Tibial artery (tissue), 4 donors: ENCODE results near the gene NUP50.

ENCODE experiments used
- DNase-seq, 2 donors: peaks; one replicate each; pipeline ENCODE4 v3.0.0-alpha.2; 2019
- H3K27ac ChIP-seq, 2 donors: fragments of 200-600 bp; sonication (generic) in 1 of 2; 1 replicate in 1 of 2; 2 replicates in 1 of 2; pipeline ENCODE4 v1.5.1; 2018 to 2019; ENCODE audit warnings: mild to moderate bottlenecking in 1 of 2
- H3K27me3 ChIP-seq, 2 donors: fragments of 200-600 bp; sonication (generic) in 1 of 2; one replicate each; pipeline versions ENCODE4 v1.5.1 to v1.6.0; 2016 to 2019
- H3K36me3 ChIP-seq, 3 donors: fragments of 200-600 bp; sonication (generic) in 2 of 3; one replicate each; pipeline ENCODE4 v1.5.1; 2016 to 2019; ENCODE audit warnings: mild to moderate bottlenecking in 2 of 3
- H3K4me1 ChIP-seq, 4 donors: fragments of 200-600 bp; sonication (generic) in 2 of 4; 1 replicate in 3 of 4; 2 replicates in 1 of 4; pipeline ENCODE4 v1.5.1; 2016 to 2019
- H3K4me3 ChIP-seq, 2 donors: fragments of 200-600 bp; sonication (generic) in 1 of 2; 1 replicate in 1 of 2; 2 replicates in 1 of 2; pipeline ENCODE4 v1.5.1; 2018 to 2019; ENCODE audit warnings: mild to moderate bottlenecking in 2 of 2
- H3K9me3 ChIP-seq, 3 donors: fragments of 200-600 bp; sonication (generic) in 1 of 3; one replicate each; pipeline ENCODE4 v1.5.1; 2016 to 2019
- intact Hi-C: fragments of 100-400 bp; cut with DNase I; formaldehyde crosslinking; loops from one replicate; pipeline ENCODE4 v1.15.0; 2023; ENCODE audit warnings: low total_unique reads
- TF ChIP-seq, protein P1 (sequence below), 2 experiments: fragments of 200-600 bp in 1 of 2; fragments of 450-650 bp in 1 of 2; IDR thresholded peaks; one replicate each; pipeline ENCODE4 v1.5.1; 2017 to 2019; ENCODE audit warnings: antibody characterized with exemption in 2 of 2, mild to moderate bottlenecking in 1 of 2, moderate library complexity in 1 of 2

The NUP50 gene

DNA sequence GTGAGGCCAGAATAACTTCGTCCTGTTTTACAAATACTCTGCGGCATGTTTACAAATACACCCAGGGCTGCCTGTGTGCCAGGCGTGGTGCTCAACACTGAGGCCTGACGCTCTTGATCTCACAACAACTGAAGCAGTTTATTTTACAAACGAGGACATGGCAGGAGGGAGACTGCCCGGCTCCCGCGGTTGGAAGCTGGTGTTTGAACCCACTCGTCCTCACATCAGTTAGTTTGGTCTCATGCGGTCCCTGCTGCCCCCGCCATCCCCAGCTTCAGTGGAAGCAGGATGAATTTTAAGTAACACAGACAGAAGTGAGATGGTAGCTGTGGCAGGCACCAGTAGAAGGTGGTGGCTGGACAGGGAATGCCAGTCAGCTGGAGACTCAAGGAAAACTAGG, 60.6 kb downstream of the NUP50 start:
- peaks cover 0 to 32% (median 3%) of the 10 kb centered on the region in 4 donors for H3K4me1 ChIP-seq
- DNase-seq: no peak
- H3K27me3 ChIP-seq: no peaks in the 10 kb centered on the region
- H3K9me3 ChIP-seq: no peaks in the 10 kb centered on the region
- intact Hi-C loops: no loop called here
- H3K27ac ChIP-seq: no peak overlapping the region
- no peak overlapping the region for H3K4me3 ChIP-seq
- no peaks in the 10 kb centered on the region for H3K36me3 ChIP-seq
- TF ChIP-seq, protein P1, sequence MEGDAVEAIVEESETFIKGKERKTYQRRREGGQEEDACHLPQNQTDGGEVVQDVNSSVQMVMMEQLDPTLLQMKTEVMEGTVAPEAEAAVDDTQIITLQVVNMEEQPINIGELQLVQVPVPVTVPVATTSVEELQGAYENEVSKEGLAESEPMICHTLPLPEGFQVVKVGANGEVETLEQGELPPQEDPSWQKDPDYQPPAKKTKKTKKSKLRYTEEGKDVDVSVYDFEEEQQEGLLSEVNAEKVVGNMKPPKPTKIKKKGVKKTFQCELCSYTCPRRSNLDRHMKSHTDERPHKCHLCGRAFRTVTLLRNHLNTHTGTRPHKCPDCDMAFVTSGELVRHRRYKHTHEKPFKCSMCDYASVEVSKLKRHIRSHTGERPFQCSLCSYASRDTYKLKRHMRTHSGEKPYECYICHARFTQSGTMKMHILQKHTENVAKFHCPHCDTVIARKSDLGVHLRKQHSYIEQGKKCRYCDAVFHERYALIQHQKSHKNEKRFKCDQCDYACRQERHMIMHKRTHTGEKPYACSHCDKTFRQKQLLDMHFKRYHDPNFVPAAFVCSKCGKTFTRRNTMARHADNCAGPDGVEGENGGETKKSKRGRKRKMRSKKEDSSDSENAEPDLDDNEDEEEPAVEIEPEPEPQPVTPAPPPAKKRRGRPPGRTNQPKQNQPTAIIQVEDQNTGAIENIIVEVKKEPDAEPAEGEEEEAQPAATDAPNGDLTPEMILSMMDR (IDR thresholded peaks at IDR 0.05): no peak

DNA sequence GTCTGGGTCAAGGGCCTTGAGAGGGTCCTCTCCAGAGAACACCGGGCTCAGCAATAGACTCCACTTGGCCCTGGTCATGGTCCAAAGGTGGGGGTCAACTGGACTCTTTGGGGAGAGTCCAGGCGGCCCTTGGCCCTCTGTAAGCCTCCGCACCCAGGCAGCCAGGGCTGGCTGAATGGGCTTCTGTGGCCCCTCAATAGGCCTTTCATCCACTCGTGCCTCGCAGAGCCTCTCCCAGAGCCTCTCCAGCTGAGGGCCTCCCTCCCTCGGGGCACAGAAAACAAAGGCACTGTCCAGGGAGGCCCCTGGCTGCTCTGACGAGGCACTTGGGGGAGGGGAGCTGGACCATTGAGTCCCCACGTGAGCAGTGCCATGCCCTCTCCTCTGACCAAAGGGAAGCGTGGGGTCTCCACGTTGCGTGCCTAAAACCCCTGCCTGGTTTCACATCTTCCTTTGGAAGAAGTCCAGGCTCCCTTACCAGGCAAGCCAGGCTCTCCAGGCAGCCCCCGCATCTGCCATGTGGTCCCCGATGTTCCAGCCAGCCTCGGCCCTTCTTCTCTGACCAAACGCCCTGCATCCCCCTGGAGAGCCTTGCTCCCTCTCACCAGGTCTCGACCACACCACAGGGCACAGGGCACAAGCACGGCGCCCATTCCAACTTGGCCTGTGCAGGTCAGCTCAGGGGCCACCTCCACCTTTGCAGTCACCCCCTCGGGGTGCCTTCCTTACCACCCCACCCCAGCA, 61.4 kb downstream of the NUP50 start:
- no peak overlapping the region for H3K27ac ChIP-seq
- intact Hi-C loops: no loop called here

DNA sequence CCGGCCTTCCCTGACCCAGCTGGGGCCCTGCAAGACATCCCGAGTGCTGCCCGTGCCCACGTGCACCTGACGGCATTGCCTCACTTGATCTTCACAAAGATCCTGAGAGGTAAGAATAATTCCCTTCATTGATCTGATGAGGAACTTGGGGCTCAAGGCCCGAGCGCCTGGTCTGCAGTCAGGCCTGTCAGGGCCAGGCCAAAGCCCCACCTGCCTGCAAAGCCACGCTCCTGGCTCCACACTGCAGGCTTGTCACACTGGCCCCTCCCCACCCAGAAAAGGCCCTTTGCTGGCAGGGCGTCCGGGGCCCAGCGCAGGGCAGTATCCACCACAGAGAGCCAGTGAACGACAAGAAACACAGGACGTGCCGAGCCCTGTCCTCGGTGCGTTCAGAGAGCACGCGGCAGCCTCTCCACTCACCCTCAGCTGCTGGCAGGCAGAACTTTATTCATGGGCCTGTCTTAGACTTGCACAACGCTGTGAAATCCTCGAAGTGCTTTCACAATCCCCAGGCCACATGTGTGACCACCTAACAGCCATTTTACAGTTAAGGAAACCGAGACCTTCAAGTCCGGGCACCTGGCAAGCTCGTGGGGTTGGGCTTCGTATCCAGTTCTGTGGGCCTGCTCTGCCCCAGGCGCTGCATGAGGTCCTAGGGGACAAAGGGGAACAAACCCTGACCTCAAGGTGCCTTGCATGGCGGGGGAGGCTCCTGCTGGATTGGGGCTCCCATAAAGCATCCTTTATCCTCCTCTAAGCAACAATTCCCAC, 62.2 kb downstream of the NUP50 start:
- DNase-seq: peak in 1 of 2 donors; percentile 74
- intact Hi-C loops: no loop called here
- no peaks in the 10 kb centered on the region for H3K27me3 ChIP-seq
- H3K27ac ChIP-seq: no peak overlapping the region
- no peaks in the 10 kb centered on the region for H3K9me3 ChIP-seq
- TF ChIP-seq, protein P1 (IDR thresholded peaks at IDR 0.05): no peak
- H3K4me1 ChIP-seq: peaks cover 0 to 32% (median 3%) of the 10 kb centered on the region in 4 donors
- H3K36me3 ChIP-seq: no peaks in the 10 kb centered on the region
- H3K4me3 ChIP-seq: no peak overlapping the region

More for the DNA sequence above, 61.4 kb downstream of the NUP50 start:
- Histone ChIP-seq H3K27me3 (no peaks in the 10 kb centered on the region), H3K4me1 (peaks cover 0 to 32% (median 3%) of the 10 kb centered on the region in 4 donors), H3K36me3 (no peaks in the 10 kb centered on the region), H3K4me3 (no peak overlapping the region), H3K9me3 (no peaks in the 10 kb centered on the region)
- no peak for DNase-seq
- TF ChIP-seq, protein P1 (IDR thresholded peaks at IDR 0.05): no peak

DNA sequence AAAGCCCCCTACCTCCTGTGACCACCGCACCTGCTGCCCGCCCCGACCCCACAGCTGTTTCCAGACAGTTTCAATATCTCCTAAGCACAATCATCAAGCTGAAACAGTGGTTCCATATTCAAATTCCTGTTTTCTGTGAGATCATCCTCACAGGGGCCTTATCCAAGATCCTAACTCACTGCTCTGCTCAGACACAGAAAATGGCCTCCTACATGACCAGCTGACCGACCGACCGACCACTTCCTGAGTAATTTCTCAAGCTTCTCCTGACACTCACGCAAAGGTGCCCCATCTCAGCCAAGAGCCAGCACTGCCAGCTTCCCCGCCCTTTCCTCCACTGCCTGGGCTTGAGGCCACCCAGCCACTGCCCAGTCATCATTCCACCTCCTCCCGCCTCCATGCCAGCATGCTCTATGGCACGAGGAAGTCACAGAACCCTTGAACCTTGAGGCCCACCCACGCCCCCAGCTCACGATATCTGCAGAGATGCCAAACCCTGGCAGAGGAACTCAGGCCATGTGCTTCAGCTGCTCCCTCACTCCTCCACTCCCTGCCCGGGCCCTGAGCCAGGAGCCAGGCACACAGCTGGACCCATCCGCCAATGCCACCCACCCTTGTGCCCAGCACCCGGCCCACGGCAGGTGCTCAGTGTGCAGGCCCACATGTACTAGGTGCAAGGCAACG, 62.9 kb downstream of the NUP50 start:
- TF ChIP-seq, protein P1 (IDR thresholded peaks at IDR 0.05): no peak
- DNase-seq: peak in 1 of 2 donors; percentile 56
- no peak overlapping the region for H3K27ac ChIP-seq
- no peak overlapping the region for H3K4me3 ChIP-seq
- peaks cover 0 to 32% (median 3%) of the 10 kb centered on the region in 4 donors for H3K4me1 ChIP-seq
- intact Hi-C loops: no loop called here
- H3K36me3 ChIP-seq: no peaks in the 10 kb centered on the region
- no peaks in the 10 kb centered on the region for H3K27me3 ChIP-seq
- no peaks in the 10 kb centered on the region for H3K9me3 ChIP-seq

DNA sequence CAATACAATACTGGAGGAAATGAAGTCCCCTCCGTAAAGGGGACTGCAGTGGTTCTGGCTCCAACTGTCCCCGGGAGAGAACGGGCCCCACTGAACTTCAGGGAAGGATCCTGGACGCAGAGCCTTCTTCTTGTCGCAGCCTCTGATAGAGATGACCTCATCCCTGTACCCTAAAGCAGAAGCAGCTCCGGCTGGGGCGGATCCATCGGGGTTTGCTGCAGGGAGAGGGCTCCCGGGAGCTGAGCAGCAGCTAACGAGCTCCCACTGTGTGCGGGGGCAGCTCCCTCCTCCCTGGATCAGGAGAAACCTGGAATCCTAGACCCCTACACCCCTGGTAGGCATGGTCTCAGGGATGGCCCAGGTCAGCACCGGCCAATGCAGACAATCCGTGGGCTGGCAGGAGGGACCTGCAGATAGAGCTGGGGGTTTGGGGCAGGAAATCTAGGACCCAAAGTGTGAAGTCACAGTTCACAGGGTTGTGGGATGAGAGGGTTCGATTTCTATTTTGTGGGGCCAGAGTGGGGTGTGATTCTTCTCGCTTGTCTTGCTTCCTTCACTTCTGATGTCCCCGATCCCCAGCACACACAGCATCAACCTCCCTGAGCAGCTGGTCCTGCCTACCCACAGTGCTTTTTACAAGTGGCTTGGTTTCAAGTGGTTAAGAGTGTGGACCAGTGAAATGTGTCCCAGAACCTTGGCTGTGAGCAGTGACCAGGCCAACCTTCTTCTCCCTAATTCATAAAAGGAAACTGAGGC, 64.1 kb downstream of the NUP50 start:
- peak in 1 of 2 donors; percentile 62 for DNase-seq
- H3K4me1 ChIP-seq: peaks cover 0 to 32% (median 3%) of the 10 kb centered on the region in 4 donors
- H3K9me3 ChIP-seq: no peaks in the 10 kb centered on the region
- TF ChIP-seq, protein P1 (IDR thresholded peaks at IDR 0.05): no peak
- intact Hi-C loops: no loop called here
- no peak overlapping the region for H3K27ac ChIP-seq
- H3K27me3 ChIP-seq: no peaks in the 10 kb centered on the region
- H3K36me3 ChIP-seq: no peaks in the 10 kb centered on the region
- H3K4me3 ChIP-seq: no peak overlapping the region
